Endothelial cell of umbilical vein (primary cell): Measurements from ENCODE around the gene CRB1.

Source experiments
- CTCF ChIP-seq, 2 donors: IDR thresholded peaks; 1 replicate in 1 of 2; 2 replicates in 1 of 2; pipeline ENCODE4 v1.5.1; 2011; ENCODE audit warnings: low read length in 2 of 2, mild to moderate bottlenecking in 2 of 2, moderate library complexity in 2 of 2, control low read depth in 1 of 2, inconsistent platforms in 1 of 2, low read depth in 1 of 2; ENCODE audit not compliant: insufficient read depth in 1 of 2; ENCODE audit errors: extremely low read depth in 1 of 2
- EZH2 ChIP-seq: IDR thresholded peaks from 2 replicates; pipeline ENCODE4 v1.6.1; 2012; ENCODE audit warnings: borderline replicate concordance, low read depth, mild to moderate bottlenecking, moderate library complexity, low read length, inconsistent platforms; ENCODE audit not compliant: severe bottlenecking
- FOS ChIP-seq: IDR thresholded peaks from 2 replicates; pipeline ENCODE4 v1.6.1; 2011; ENCODE audit warnings: mild to moderate bottlenecking, low read length, moderate library complexity, borderline replicate concordance; ENCODE audit not compliant: insufficient read depth
- GATA2 ChIP-seq: IDR thresholded peaks from 2 replicates; pipeline ENCODE4 v1.7.0; 2011; ENCODE audit warnings: low read depth, mild to moderate bottlenecking, moderate library complexity, mixed read lengths, low read length; ENCODE audit not compliant: insufficient read length, insufficient read depth
- MAX ChIP-seq: IDR thresholded peaks from 2 replicates; pipeline ENCODE4 v1.6.1; 2011; ENCODE audit not compliant: insufficient read depth, insufficient read length
- POLR2A ChIP-seq: IDR thresholded peaks from 2 replicates; pipeline ENCODE4 v1.6.1; 2012; ENCODE audit warnings: low read depth, mild to moderate bottlenecking, control low read depth, low read length
- POLR2AphosphoS5 ChIP-seq: IDR thresholded peaks from 2 replicates; pipeline ENCODE4 v1.6.1; 2012; ENCODE audit warnings: low read depth, mild to moderate bottlenecking, control low read depth, low read length, moderate library complexity; ENCODE audit not compliant: insufficient read depth

- TF ChIP-seq CTCF (IDR thresholded peaks at IDR 0.05; ENCODE audit: extremely low read depth in 1 of 2, insufficient read depth in 1 of 2, low read depth in 1 of 2, low read length in 2 of 2) (no peak), POLR2AphosphoS5 (no peak), POLR2A (no peak), MAX (no peak), EZH2 (no peak), GATA2 (no peak), FOS (no peak)
These were observed 150.6 kb downstream of the CRB1 start for GRCh38 chr1:197418693-197419092.
